HG03060 (cell line): ENCODE results near the gene MARK1.
A peak's percentile ranks its signal among the peaks of the same experiment; 100 is the strongest.

Experiments used
- ATAC-seq: cut with Tn5 transposase; IDR thresholded peaks from one replicate; pipeline ENCODE4 v1.9.1; 2021; ENCODE audit warnings: low read depth, moderate number of reproducible peaks; ENCODE audit not compliant: unreplicated experiment

The MARK1 gene

DNA sequence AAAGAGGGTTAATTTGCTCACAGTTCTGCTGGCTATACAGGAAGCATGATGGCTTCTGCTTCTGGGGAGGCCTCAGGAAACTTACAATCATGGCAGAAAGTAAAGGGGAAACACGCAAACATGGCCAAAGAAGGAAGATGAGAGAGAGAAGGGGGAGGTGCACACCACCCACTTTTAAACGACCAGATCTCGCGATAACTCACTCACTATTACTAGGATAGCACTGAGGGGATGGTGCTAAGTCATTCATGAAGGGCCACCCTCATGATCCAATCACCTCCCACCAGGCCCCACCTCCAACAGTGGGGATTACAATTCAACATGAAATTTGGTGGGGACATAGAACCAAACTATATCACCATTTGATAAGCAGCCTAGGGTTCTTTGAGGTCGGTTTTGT, 159.9 kb downstream of the MARK1 start:
- no peak for ATAC-seq

DNA sequence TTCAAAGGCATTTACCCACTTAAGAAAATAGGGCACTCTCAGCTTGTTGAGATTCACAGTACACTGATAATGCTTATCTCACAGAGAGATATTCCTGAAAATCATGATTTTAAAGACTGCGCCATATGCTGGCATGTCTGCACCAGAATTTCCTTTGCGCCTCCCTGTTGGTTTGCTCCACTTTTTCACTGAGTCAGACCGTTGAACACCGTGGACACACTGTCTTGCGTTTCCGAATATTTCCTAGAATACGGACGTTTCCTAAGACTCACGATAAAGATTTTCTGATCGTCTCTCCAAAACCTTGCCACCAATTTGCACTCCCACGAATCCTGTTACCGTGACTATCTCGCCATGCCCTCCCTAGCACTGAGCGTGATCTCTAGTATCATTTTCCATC, 161.7 kb downstream of the MARK1 start:
- no peak for ATAC-seq

DNA sequence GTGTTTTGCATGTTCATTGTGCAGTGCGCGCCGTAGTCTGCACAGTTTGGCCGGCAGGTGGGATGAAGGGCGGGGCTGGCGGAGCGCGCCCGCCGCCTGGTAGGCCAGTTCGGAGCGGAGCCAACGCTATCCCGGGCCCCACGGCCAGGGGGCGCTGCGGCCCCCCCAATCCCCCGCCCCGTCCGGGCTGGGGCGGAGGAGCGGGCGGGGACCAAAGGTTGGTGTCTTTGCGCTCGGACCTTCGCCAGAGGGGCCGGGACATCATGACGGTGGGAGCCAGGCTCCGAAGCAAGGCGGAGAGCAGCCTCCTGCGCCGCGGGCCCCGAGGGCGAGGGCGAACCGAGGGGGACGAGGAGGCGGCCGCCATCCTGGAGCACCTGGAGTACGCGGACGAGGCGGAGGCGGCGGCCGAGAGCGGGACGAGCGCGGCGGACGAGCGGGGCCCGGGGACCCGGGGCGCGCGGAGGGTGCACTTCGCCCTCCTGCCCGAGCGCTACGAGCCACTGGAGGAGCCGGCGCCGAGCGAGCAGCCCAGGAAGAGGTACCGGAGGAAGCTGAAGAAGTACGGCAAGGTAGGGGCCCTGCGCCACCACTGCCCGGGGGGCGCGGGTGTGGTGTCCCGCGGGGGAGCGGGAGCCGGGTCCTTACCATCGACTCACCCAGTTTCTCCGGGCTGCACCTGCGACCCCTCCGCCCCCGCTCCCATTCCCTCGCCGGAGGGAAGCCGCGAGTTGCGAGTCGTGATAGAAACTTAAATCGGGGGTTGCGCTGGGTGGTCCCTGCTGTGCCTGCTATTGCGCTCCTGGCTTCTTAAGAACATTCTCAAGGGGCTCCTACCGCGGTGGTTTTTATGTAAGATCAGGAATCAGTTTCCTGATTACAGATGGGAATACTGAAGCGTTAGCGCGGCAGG, 162.5 kb downstream of the MARK1 start, which contains the start of gene C1orf115:
C1orf115 (plus strand) TSS at position 224 of the 913 bp plus-strand sequence; CDS start at position 264, 40 bp downstream.
- ATAC-seq, result peak; percentile 94

DNA sequence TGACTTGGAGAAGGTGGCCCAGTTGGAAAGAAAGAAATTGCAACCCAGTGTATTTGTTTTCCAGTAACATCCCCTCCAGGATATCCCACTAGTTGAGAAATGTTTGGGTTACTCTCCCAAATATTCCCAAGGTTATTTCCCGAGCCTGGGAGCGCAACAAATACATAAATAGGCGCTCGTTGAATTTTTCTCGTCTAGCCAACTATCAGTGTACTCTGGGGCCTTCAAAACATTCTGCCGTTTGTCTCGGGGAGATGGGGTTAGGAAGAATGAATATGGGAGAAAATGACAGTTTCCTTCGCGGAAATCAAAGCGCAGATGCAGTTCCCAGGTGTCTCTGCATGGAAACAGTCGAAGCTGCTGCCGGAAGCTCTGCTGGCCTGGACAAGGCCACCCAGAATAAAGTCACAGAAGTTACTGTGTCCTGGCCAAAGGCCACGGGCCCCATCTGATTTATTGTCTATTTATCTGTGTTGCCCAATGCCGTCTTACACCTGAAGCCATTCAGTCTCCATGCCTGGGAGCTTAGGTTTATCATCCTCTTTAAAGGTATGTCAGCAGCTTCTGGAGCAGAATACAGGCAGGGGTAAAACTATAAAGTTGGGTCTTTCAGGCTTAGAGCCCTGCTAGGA, 163.2 kb downstream of the MARK1 start:
- ATAC-seq, result no peak

DNA sequence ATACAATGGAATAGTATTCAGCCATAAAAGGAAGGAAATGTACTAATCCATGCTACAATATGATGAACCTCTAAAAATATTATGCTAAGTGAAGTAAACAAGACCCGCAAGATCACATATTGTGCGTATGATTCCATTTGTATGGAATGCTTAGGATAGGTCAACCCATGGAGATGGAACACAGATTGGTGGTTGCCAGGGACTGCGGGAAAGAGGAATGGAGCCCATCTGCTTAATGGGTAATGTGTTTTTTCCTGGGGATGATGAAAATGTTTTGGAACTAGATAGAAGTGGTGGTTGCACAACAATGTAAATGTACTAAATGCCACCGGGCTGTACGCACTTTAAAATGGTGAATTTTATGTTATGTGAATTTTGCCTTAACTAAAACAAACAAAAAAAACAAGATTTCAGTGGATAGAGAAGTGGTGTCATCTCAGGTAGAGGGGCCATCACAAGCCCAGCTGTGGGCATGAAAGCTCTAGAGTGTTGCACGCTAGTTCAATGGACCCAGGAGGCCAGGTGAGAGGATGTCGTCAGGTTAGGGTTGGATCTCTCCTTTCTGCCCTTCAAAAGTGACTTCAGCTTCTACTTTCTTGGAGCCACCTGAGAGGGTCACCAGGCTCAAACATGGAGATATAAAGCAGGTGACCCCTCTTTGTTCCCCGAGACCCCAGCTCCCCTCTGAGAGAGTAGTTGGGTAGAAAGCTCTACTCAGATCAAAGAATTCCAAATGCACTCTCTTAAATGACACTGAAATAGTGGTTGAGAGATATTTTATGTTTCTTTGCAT, 164.7 kb downstream of the MARK1 start:
- no peak for ATAC-seq

DNA sequence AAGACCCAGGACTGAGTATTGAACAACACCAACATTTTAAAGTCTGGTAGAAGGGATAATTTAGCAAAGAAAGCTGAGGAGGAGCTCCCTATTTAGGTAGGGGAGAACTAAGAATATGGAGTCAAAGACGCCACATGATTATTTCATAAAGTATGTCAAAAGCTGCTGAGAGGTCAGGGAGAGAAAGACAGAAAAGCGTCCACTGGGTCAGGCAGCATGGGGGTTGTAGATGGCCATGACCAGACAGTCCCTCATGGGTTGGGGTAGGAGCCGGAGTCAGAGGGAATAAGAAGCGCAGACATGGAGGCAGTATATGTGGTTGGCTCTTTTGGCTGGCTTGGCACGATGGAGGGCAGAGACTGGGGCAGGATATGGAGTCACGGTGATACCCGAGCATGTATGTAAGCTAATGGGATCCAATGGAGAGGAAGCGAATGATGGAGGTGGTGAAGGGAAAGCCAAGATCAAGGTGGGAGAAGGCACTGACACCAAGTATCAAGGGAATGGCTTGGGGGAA, 167.0 kb downstream of the MARK1 start:
- no peak for ATAC-seq

DNA sequence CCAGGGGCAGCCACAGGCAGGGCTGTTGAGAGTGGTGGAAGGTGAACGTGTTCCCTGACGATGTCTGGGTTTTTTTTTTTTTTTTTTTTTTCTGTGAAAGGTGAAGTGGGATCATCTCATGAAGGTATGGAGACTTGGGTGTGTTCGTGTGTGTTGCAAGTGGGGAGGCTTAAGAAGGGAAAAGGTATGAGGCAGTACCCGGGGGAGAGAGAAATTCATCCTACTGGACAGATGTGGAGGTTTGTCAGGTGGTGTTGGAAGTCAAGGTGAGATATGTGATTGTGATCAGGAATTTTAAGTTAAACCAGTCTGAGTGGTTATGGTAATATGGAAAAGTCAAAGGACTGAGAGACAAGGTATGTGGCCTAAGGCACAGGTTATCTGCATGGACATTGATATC, 167.5 kb downstream of the MARK1 start:
- no peak for ATAC-seq

DNA sequence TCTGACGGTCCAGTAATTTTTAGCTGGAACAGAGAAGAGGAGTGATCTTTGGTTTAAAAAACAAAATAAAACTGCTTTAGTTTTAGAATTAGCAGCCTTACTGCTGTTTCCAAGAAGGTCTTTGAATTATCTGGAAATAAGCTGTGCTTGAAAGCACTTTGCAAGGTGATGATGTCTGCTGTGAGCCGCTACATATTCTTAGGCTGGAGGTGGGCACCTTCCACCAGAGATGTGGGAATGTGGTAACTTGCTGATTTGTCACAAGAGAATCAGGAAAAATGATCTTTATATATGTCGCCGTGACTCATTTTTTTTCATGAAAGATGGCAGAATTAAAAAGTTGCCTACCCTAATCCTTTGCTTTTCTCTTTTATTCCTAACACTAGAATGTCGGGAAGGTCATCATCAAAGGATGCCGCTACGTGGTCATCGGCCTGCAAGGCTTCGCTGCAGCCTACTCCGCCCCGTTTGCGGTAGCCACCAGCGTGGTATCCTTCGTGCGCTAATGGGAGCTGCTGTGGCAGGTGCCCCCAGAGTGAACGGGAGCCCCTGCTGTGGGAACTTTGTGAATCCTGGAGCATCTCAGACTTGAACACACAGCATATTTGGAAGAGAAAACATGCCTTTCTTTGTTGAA, 168.4 kb downstream of the MARK1 start:
- no peak for ATAC-seq

DNA sequence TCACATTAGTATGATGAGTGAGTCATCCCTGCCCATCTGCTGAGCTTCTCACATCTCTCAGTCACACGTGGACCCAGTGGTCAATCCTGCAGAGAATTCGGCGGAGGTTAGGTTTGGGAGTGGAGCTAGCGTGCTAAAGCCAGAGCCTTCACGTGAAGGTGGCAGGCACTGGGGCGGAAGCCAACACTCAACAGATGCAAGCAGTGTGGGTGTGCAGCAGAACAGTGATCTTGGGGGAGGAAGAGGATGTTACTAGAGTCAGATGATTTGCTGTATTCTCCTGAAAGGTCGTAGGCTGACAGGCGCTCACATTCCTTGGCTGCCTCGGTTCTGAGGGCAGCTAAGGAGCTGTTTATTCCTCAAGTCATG, 168.9 kb downstream of the MARK1 start:
- ATAC-seq, result no peak

DNA sequence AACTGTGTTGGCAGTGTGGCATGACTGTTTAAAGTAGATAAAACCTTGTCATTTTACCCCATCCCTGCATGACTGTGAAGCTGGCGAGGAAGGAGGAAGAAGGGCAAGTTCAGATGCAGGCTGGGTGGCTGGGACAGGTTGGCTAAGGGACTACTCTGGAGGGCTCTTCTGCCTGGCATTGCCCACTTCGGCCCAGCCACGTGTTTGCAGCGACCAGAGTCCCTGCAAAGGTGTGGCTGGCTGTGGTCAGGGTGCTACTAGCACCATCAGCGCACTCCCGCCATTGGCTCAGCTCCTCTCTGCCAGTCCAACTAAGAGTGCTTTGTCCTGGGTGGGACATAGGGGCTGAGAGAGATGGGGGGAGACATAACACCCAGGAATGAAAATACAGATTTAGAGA, 169.4 kb downstream of the MARK1 start:
- ATAC-seq, result no peak

DNA sequence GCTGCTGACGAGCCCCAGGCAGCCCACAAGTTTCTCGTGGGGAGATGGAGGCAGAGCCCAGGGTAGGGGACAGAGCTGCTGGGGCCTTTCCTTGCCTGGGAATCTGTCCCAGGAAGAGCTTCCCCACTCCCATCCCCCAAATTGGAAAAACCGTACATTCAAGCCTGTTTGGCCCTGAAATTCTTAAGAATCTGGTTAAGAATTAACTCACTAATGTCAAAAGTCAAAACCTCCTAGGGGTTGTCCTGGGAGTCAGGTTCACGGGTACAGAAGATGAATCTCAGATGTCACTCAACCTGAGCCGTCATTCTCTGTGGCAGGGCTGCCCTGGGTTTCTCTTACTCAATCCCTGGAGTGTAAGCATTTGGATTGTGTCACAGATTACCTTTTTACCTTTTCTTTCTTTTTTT, 170.7 kb downstream of the MARK1 start:
- no peak for ATAC-seq

DNA sequence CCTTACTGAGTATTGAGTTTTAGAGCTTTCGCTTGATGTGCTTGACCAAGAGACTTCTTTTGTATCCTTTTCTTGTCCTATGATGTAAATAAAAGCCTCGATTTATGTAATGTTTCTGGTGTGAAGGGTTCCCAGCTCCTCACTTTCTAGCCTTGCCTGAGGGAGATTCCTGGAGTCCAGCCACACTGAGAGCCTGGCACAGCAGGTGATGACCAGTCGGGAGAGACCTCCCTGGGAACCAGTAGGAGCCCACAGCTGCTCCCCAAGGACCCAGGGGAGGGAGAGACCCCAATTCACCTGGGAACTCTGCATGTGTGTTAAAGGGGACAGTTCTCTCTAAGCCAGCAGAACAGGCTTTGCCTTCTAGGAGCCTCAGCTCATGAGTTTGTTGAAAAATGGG, 171.1 kb downstream of the MARK1 start:
- ATAC-seq, result no peak

DNA sequence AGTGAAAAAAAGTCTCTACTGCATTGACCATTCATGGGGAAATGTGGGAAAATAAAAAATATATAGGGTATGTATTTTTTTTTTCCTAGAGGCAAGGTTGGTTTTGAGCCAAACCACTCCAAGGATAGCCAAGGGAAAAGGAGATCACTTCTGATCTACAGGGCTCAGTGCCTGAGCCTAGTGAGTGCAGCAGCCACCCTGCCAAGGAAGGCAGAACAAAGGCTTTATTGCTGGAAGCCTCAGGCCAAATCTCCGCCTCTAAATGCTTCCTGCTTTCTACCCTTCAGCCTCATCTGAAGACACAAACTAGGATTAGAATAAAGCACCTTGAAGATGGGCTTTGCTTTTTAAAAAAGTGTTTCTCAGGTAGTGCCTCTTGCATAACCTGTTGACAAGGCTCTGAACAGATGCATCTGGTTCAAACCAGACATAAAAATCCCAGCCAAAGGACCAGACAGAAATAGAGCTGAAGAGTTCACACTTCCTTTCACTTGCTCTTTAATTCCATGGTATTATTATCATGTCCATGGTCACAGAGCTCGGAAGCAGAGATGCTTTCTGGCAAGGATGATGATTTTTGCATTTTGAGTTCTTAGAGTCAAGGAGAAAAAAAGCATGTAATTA, 172.7 kb downstream of the MARK1 start:
- no peak for ATAC-seq

DNA sequence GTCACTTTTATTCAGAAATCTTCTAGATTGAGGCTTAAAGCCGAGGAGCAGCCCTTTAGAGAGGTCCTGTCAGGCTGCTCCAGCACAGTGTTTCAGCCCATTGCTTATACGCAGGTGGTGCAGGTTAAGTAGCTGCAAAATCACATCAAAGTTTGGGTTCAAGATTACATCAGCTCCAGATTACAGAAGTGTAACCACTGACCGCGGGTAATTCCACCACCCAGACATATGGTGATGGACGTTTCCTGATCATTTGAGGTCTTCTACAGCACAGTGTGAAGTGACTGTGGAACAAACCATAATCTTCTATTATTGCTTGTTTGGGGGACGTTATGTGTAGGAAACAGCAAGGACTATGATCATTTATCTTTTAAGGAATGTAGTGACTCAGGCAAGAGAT, 174.0 kb downstream of the MARK1 start:
- no peak for ATAC-seq

DNA sequence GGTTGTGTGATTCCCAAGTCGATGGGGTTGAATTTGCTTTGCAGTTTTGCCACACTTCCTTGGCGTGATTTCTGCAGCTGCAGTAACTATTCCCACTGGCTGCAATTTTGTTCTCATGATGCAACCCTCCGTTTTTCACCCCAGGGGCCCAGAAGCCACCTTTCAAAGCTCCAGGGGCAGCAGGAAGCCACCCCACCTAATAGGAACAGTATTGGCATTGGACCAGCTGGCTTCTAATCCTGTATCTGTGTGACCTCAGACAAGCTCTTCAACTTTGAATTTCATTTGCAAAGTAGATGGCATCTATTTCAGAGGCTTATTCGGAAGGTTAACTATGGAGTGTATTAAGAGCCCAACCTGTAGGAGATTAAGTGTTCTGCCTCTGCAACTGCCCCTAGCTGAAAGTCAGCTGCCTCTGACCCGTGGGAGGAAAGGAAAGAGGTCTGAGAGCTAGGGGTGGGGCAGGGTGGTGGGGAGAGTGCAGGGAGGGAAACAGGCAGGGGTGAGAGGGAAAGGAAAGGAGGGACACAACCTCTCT, 174.9 kb downstream of the MARK1 start:
- no peak for ATAC-seq

DNA sequence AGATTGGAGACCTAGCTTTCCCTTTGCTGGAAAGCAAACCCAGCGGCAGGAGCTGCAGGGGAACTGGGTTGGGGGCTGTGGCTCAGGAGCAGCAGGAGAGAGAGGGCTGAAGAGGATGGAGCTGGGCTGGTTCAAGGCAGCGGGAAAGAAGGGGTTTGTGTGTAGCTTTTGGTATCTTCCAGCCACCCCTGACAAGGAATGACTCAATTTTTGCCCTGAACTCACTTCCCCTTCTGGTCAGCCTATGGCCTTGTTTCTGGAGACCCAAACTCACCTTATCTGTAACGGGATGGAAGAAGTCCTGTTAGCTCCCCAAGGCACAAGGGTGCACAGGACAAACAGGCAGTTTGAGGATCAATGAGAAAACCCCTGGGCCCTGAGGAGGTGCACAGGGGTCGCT, 175.4 kb downstream of the MARK1 start:
- ATAC-seq, result no peak

DNA sequence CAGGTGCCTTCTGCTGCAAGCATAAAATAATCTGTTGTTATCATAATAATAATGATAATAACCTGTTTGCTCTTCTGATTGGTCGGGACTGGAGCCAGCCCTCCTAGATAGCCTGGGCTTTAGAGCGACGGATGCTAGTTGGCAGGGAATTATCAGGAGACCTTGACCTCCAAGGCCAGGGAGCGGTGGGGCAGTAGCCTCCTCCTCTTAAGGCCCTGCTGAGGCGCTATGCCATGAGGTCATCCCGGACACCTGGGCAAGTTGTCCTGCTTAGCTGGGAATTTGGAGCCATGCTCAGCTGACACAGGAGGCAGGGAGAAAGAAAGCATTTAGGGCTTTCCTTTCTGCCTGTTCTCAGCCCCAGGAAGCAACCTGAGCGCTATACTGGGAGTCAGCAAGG, 177.8 kb downstream of the MARK1 start:
- no peak for ATAC-seq

DNA sequence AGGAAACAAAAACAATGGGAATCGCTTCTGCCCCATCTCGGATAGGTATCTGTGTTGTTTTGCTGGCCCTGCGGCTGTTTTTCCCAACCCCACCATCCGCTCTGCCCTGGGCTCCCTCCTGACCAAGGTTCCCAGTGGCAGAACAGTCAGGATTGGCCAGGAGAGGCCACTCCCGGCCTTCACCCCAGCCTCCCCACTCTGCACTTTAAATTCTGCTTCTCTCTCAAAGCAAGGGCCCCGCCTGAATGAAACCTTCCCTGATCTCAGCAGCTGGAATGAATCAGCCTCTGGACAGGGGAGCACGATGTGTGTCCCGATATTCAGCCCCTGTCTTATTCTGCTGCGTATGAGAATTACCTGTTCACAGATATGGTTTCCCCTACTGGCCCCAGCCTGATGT, 178.5 kb downstream of the MARK1 start:
- no peak for ATAC-seq

DNA sequence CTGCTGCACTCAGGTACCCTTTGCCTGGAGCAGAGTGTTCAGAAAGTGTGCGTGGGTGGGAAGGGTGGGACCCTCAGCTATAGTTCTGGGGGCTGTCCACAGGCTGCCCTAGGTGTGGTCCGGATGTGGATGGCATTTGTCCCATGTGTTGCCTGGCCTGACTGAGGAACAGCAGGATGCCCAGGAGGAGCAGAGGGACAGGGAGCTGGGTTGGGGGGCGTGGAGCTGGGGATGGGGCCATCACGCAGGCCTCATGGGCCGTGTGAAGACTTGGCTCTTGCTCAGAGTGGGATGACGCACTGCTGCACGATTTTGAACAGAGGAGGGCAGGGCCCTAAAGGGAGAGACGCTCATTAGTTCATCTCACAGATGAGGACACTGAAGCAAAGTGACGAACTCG, 179.2 kb downstream of the MARK1 start:
- no peak for ATAC-seq

DNA sequence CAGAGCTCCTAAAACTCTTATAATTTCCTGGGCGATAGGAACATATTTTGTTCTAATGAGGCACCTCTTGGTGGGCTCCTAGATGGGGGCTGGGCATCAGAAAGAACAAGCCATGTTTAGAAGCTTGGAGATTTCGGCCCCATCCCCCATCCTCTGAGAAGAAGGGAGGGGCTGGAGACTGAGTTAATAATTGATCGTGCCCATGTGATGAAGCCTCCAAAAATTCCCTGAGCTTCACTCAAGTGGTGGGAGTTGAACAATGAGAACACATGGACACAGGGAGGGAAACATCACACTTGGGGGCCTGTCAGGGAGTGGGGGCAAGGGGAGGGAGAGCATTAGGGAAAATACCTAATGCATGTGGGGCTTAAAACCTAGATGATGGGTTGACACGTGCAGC, 180.3 kb downstream of the MARK1 start:
- ATAC-seq, result no peak
